Fibroblast of skin of back (primary cell): ENCODE results near the gene ELMOD3.
"Not testable (repeated sequence)": the region's sequence is repeated elsewhere in the genome, so short reads cannot be mapped to it uniquely, and the experiment has no call there.

Experiments
- DNase-seq: peaks from one replicate; pipeline ENCODE4 v3.0.0-alpha.2; 2013

ELMOD3 gene

DNA sequence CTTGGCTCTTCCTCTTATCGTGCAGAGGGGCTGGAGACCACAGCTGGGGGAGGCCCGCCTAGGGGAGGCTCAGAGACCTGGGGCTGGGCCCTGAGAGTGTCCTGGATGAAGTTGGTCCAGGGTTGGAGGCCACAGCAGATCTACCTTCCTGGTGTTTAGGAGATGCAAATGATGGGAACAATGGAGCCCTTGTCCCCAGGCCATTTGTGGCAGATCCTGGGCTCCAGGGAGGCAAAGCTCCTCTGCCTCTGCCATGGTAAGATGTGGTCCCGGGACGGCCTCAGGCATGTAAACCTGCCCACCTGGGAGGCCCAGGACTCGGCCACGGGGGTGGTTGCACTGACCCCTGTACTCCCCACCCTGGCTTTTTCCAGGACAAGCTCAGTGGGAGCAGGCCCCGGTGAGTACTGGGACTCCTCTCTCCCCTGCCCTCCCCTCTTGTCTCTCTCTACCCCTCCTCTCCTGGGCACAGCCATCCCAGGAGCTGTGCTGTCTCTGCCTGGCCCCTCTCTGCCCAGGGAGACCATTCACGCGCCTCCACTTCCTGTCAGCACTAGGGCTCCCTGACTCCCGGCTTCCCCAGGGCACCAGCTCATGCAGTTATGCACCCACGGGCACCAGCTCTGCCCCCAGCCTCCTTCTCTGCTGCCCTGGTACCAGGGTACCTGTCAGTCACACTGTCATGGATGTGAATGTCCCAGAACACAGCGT is 74.8 kb downstream of the ELMOD3 start:
- DNase-seq: no peak

DNA sequence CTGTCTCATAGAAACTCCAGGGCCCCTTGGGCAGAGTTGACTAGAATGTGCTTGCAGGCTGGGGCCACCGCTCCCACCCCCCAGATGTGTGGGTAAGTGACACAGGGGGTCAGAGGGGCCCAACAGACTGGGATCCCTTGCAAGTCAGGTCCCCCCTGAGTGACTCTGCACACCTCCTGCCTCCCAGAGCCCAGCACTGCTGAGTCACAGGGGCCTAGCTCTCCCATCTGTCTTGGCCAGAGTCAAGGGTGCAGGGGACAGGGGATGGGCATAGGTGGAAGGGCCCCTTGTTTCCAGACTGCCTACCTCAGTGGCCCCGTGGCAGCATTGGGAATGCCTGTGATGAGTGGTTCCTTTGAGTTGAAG is 75.3 kb downstream of the ELMOD3 start:
- no peak for DNase-seq

DNA sequence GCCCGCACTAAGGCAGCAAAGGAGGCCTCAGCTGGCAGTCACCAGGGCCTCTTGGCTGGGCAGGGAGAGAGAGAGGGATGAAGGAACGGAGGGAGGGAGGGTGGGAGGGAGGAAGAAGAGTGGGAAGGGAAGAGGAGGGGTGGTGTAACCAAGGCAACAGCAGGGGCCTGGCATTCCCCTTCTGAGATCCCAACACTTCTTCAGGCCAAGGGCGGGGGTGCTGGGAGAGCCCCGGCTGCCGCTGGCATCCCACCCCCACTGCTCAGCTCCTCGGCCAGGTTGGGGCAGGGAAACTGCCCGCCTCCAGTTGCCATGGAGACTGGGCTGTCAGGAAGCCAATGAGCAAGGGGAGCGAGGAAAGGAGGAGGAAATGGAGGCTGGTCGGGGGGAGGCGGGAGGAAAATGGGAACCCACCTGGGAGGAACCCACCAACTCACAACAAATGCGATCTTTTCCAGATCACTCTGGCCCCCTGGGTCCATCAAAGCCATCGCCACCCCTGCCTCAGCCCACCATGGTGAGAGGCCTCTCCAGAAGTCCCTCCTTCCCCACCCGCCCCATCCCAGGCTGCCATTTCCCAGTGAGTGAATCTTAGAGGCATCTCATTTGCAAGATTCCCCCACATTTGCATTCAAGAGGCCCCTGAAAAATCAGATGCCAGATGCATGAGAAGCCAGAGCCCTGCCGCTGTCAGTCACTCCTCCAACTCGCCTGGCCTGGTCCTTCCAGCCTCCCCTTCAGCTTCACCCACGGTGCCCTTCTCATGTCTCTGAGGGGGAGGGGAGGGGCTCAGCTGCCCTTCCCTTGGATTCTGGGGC is 76.4 kb downstream of the ELMOD3 start:
- no peak for DNase-seq

DNA sequence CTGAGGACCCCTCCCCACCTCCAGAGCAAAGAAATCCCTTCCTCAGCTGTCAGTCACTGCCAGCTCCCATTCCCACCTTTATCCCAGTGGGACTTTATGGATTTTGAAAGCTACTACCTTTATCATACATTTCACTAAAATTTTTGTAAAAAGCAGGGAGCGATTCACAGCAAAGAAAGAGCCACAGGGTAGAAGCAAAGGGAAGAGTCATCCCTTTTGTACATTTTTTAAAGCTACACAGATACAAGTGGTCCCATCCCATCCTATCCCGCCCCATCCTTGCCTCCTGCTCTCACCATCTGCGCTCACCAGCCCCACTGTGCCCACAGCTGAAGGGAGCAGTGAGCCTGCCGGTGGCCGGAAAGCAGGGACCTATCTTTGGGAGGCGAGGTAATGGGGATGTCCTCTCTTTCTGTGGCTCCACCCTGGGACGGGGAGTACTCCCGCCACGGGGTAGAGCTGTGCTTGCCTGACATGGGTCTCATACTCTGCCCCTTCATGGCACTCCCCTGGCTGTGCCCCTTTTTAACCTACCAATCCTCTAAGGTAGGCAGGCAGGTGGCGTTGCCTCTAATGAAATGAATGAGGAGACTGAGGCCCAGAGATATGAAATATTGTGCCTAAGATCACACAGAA is 77.1 kb downstream of the ELMOD3 start:
- DNase-seq: no peak

DNA sequence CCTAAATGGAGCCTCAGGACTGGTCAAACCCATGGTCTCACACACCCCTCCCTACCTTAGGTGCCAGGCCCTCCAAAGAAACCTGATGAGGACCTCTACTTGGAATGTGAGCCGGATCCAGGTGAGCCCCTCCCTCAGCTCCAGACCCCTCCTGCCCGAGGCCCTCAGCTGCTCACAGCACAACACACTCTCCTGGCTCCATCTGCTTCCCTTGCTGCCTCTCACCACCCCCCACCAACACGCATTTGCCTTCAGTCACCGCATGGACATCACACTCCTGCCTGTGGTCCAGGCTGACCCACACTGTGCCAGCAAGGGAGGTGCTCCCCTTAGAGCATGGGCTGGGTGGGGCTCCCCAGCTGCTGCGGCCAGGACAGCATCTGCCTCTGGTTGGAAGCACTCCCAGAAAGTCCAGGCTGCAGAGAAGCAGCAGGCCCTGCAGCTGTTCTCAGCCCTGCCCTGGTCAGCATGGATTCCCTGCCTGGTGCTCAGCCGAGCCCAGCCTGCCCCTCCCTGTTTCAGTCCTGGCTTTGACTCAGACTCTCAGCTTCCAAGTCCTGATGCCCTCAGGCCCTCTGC is 79.0 kb downstream of the ELMOD3 start:
- peak; percentile 53 for DNase-seq

DNA sequence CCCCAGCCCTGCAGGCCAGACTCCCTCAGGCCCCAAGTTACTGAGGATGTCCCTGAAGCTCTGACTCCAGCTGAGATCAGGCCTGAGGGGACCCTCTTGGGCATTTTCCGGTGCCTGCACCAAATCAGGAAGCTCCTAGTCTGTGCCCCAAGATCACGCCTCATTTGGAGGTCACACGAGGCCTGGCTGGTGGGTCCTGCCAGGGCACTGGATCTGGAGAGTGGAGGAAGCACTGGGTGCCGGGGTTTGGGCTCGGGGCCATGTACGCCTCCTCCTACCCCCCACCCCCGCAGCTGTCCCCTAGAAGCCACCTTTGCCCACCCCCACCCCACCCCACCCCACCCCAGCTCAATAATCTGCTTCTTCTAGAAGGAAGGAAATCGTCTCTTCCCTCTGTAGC is 80.1 kb downstream of the ELMOD3 start:
- no peak for DNase-seq

DNA sequence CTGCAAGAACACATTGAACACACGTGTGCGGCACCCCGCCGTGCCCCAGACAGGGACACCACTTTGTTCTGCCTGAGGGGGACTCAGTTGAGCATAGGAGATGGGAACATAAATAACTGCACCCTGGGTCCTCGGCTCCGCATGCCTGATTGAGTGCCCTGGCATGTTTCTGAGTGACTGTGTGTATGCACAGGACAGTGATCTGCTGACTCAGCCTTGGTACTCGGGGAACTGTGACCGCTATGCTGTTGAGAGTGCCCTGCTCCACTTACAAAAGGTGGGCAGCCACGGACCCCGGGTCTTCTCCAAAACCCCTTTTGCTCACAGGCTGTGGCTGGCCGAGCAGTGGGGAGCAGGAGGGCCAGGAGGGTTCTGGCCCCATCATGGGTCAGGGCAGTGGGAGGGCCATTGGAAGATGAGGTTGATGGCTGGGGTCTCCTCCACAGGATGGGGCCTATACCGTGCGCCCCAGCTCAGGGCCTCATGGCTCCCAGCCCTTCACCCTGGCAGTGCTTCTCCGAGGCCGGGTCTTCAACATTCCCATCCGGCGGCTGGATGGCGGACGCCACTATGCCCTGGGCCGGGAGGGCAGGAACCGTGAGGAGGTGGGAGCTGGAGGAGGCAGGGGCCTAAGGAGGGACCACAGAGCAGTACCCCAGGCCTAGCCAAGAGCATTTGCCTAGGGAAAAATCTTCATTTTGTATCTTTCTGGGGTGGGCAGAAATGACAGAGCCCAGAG is 80.8 kb downstream of the ELMOD3 start:
- no peak for DNase-seq

DNA sequence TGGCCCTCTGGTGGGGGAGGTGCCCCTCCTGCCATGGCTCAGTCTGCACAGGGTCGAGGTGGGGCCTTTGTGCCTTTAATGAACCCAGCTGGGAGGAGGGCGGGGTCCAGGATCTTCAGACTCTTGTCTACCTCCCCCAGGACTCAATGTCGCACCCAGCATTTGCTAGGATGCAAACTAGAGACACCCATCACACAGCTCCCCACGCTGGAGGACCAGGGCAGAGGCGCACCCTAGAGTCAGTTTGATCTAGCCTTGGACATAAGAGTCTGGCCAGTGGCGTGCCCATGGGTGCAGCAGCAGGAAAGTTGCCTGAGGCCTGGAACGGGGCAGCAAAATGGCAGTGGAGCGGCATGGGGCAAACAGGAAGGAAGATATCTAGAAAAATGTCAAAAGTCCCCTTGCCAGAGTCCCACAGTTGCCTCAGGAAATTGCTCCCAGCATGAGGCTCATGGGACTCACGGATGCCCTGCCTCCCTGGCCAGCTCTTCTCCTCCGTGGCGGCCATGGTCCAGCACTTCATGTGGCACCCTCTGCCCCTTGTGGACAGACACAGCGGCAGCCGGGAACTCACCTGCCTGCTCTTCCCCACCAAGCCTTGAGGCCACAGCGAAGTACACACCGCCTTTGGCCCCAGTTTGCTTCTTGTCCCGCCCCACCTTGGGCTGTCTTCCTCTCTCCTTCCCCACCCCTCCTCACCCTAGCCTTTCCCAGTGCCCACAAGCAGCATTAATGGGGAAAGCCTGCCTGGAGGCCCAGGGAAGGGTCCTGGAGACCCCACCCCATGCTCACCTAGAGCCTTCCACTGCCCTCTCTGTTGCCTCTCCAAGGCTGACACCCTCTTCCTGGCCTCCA is 81.6 kb downstream of the ELMOD3 start:
- DNase-seq: no peak

DNA sequence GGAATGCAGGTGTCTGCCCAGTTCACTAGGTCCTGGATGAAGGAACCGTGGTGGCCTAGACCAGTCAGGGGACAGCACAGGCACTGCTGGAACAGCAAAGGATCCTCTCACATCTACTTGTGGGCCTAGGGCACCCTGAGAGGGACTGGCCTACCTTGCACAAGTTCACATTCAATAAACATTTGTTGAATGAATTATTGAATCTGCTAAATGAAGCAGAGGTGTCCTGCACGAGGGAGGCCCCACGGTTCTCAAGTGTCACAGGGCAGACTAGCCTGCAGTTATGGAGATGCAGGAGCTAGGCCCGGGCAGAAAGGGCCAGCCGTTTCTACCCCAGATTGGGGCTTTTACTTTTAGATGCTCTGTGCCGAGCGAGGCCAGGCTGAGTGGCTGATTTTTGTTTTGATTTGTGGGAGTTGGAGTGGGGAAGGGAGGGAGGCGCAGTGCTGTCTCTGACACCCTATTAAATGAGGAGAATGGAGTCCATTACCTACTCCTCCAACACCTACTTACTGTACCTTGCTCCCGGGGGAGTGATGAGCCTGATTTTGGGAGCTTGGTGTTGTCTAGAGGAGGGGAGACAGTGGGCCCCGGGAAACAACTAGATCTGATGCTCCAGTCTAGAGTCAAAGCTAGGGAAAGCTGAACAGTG is 82.4 kb downstream of the ELMOD3 start:
- DNase-seq: no peak

DNA sequence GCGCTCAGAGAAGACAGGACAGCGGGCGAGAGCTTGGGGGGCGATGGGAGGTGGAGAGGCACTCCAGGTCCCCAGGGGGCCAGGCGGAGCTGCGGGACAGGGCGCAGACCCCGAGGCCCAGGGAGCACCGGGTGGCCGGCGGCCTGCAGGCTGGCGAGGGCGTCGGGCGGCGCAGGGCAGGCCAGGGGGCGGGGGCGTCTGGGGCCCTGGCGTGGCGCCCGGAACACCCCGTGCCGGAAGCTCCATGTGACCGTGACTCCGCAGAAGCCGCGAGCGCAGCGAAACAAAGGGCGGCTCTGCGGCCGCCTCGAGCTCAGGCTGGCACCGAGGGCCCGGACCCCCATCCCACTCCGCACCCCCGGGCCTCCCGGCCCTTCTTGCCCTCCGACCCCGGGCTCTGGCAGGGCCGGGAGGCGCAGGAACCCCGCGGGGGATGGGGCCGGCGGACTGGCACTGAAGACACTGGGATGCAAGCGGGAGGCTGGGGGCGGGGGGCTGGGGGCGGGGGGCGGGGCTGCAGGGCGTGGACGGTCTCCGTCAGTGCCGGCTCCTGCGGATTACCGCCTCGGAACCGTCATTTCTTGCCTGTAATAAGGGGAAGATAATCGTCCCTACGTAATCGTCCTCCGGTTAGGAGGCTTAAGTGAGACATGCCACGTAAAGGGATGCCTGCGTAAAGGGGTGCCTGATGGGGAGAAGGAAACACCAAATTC is 83.1 kb downstream of the ELMOD3 start:
- DNase-seq: peak; percentile 78

DNA sequence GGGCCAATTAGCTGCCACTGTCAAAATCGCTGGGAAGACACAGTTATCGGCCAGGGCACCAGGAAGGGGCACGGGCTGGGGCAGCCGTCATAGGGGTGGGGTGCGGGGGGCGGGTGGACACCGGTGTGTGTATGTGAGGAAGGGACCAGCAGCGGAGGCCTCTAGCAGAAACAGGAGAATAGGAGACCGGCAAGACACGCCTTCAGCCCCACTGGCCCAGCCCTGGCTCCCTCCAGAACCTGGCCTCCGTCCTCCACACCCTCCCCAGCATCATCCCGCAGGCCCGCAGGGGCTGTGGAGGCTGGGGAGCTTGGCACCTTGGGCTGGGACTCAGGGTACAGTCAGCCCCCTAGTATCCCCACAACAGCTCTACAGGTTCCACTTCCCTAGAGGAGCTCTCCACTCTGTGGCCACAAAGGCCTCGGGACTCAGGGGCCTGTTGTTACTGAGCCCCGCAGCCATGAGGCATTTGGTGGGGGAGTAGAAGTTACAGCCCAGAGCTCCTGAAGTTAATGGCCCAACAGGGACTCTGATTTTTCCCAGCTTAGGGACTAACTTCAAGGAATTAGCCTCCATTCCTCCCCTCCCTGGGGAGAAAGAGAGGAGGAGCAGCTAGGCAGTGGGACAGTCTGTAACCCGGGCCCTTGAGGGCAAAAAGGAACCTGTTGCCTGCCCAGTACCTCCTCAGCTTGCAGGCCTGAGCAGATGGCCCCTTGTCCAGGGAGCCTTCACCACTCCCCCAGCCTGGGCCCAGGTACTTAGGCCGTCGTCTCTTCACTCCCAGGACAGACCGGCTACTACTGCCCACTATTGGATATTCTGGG is 83.8 kb downstream of the ELMOD3 start:
- no peak for DNase-seq

DNA sequence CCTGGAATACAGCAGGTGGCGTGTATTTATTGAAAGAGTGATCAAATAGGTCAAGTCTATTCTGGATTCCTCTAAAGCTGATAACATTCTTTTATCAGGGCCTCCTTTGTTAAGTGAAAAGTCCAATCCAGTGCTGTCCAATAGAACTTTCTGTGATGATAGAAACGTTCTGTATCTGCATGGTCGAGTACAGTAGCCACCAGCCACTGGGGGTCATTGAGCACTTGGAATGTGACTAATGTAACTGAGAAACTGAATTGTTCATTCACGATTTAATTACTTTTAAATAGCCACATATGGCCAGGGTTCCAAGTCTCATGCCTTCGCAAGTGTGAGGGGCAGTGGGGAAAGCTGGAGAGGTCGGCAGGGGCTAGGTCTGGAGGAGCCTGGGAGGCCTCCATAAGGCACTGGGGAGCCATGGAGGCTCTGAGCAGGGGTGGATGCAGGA is 84.5 kb downstream of the ELMOD3 start:
- DNase-seq: no peak

DNA sequence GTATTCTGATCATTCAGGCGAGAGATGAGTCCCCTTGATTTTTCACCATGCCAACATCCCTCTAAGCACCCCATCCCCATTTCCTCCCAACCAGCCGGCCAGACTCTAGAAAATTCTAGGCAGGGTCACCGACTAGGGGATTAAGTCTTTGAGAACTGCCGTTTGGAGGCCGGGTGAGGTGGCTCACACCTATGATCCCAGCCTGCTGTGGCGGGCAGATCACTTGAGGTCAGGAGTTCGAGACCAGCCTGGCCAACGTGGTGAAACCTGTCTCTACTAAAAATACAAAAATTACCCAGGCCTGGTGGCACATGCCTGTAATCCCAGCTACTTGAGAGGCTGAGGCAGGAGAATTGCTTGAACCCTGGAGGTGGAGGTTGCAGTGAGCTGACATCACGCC is 85.0 kb downstream of the ELMOD3 start:
- DNase-seq: not testable (repeated sequence)

DNA sequence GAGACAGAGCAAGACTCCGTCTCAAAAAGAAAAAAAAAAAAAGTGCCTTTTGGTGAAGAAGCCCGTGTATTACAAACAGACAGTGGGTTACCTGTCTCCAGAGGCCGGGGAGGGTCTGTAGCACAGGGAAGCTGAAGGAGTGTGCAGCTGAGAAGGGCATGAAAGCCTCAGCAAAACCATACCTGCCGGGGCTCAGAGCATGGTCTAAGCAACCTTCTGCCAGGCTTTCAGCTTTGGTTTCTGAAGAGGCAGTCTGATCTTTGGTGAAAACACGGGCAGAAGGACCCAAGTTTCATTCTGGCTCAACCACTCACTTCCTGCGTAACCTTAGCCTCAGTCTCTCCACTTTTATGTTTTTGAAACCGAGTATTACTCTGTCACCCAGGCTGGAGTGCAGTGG is 85.4 kb downstream of the ELMOD3 start:
- no peak for DNase-seq

DNA sequence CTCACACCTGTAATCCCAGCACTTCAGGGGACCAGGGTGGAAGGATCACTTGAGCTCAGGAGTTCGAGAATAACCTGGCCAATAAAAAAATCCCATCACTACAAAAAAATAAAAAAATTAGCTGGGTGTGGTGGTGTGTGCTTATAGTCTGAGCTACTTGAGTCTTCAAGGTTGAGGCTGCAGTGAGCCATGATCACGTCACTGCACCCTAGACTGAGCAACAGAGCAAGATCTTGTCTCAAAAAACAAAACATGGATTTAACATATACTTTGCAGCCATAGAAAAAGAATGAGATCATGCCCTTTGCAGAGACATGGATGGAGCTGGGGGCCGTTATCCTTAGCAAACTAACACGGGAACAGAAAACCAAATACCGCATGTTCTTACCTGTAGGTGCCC is 86.2 kb downstream of the ELMOD3 start:
- DNase-seq: no peak
